GM12864 (cell line): ENCODE data around the gene RAB5B.

ENCODE experiments used
- DNase-seq: peaks from one replicate; pipeline ENCODE4 v3.0.0-alpha.2; 2011; ENCODE audit warnings: low read depth
- H3K4me3 ChIP-seq: 2 replicates; pipeline ENCODE4 v1.5.1; 2011; ENCODE audit warnings: mild to moderate bottlenecking, low read depth, low read length, control low read depth
- TF ChIP-seq, protein P1 (sequence below): IDR thresholded peaks from 2 replicates; pipeline ENCODE4 v1.5.1; 2011; ENCODE audit warnings: low read depth, mild to moderate bottlenecking, moderate library complexity, low read length, control low read depth, inconsistent platforms; ENCODE audit errors: missing control alignments

RAB5B gene

GRCh38 chr12:55963760-55964159, 10.1 kb upstream of the RAB5B start:
- no peak overlapping the region for H3K4me3 ChIP-seq
- TF ChIP-seq, protein P1, sequence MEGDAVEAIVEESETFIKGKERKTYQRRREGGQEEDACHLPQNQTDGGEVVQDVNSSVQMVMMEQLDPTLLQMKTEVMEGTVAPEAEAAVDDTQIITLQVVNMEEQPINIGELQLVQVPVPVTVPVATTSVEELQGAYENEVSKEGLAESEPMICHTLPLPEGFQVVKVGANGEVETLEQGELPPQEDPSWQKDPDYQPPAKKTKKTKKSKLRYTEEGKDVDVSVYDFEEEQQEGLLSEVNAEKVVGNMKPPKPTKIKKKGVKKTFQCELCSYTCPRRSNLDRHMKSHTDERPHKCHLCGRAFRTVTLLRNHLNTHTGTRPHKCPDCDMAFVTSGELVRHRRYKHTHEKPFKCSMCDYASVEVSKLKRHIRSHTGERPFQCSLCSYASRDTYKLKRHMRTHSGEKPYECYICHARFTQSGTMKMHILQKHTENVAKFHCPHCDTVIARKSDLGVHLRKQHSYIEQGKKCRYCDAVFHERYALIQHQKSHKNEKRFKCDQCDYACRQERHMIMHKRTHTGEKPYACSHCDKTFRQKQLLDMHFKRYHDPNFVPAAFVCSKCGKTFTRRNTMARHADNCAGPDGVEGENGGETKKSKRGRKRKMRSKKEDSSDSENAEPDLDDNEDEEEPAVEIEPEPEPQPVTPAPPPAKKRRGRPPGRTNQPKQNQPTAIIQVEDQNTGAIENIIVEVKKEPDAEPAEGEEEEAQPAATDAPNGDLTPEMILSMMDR: no peak

DNA sequence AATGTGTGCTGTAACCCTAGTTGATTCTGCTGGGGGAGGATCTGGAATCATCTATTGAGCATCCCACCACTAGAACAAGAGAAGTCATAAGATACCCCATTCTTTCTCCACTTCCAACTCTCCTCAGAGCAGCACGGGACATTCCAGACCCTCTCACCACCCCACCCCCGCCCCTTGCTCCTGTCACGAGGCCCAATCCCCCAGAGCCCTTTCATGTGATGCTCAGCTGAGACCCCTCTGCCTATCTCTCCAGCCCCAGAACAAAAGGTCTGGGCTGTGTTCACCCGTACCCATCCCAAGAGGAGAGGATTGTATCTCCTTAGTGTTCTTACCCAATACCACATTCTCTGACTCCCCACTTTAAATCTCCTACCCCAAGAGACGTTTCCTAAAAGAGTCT, 8.6 kb upstream of the RAB5B start:
- no peak for DNase-seq
- TF ChIP-seq, protein P1: no peak
- no peak overlapping the region for H3K4me3 ChIP-seq

More at GRCh38 chr12:55963760-55964159, 10.1 kb upstream of the RAB5B start:
- DNase-seq: no peak

- TF ChIP-seq, protein P1: no peak
- no peak for DNase-seq
- H3K4me3 ChIP-seq: peak within 1 kb of the TSS; percentile 58
Observed at GRCh38 chr12:55965941-55966407, 7.9 kb upstream of the RAB5B start, which contains the start of gene PMEL. Gene PMEL (minus strand): TSS chr12:55966042. CDS start chr12:55966011, 31 bp downstream.

DNA sequence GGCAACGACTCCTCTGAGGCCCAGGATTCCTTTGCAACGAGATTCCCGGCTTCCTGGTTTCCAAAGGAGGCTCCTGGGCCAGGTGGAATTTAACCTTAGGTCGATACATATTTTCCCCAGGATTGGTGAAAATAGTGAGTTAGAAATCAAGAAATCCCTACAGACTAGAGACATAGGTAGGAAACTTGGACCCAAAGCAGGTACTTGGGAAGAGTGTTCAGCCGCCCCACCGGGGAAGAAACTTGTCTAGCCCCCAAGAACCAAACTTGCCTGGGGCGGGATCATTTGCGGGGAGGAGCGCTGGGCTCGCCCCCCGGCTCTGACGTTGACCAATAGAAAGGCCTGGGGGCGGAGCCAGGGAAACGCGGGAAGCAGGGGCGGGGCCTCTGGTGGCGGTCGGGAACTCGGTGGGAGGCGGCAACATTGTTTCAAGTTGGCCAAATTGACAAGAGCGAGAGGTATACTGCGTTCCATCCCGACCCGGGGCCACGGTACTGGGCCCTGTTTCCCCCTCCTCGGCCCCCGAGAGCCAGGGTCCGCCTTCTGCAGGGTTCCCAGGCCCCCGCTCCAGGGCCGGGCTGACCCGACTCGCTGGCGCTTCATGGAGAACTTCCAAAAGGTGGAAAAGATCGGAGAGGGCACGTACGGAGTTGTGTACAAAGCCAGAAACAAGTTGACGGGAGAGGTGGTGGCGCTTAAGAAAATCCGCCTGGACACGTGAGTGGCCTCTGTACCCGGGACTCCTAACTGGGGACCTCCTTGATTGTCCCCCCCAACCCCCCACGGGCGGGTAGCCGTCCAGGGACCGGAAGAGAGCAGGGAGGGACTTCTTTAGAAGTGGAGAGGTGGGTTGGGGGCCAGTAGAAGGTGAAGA, 7.2 kb upstream of the RAB5B start, which contains the start of gene CDK2:
TSS of gene CDK2 (plus strand) at position 423 of the 874 bp plus-strand sequence. CDS start at position 602, 179 bp downstream.
- DNase-seq: no peak
- TF ChIP-seq, protein P1: no peak
- peak within 1 kb of the TSS; percentile 58 for H3K4me3 ChIP-seq

DNA sequence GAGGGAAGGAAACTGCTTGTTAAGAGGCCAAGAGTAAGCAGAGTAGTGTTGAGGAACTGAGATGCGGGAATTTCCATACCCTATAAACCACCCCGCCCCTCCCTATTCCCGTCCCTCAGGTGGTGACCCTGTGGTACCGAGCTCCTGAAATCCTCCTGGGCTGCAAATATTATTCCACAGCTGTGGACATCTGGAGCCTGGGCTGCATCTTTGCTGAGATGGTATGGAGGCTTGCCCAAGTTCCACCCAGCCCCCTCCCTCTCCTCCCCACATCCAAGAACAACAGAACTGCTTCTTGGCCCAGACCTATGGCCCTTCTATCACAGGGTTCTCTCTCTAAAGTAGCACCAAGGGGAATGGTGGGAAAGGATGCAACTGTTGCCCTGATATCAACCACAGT, 4.5 kb upstream of the RAB5B start:
- no peak for DNase-seq
- TF ChIP-seq, protein P1: no peak
- no peak overlapping the region for H3K4me3 ChIP-seq

DNA sequence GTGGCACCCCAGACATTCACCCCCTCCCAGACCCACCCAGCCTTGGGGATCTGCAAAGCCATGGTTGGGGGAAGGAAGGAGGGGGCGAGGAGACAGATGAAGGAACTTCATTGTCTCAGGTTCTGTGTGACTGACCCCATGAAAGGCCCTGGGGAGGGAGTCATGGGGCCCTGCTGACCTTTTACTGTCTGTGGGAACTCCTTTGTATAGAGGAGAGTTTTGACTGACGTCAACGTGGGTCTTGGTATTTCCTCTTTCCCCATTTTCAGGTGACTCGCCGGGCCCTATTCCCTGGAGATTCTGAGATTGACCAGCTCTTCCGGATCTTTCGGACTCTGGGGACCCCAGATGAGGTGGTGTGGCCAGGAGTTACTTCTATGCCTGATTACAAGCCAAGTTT, 3.1 kb upstream of the RAB5B start:
- DNase-seq: no peak
- TF ChIP-seq, protein P1: no peak
- H3K4me3 ChIP-seq: no peak overlapping the region
